HG03558 (cell line): ENCODE data around the gene ABLIM1.

Experiments
- ATAC-seq: cut with Tn5 transposase; IDR thresholded peaks from one replicate; pipeline ENCODE4 v1.9.1; 2021; ENCODE audit warnings: moderate number of reproducible peaks; ENCODE audit not compliant: unreplicated experiment; ENCODE audit errors: extremely low read depth

The ABLIM1 gene

GRCh38 chr10:114526504-114527238 is 131.4 kb downstream of the ABLIM1 start:
- ATAC-seq: peak; percentile 90

- ATAC-seq: peak; percentile 22
Observed at GRCh38 chr10:114526126-114526503, 132.0 kb downstream of the ABLIM1 start.

GRCh38 chr10:114525368-114525949 is 132.6 kb downstream of the ABLIM1 start:
- no peak for ATAC-seq

GRCh38 chr10:114523876-114524275 is 134.2 kb downstream of the ABLIM1 start:
- ATAC-seq: no peak

GRCh38 chr10:114521255-114521654 is 136.8 kb downstream of the ABLIM1 start:
- no peak for ATAC-seq

- no peak for ATAC-seq
Observed at GRCh38 chr10:114520453-114520852, 137.6 kb downstream of the ABLIM1 start.

- ATAC-seq: no peak
Observed at GRCh38 chr10:114519756-114520293, 138.2 kb downstream of the ABLIM1 start.

GRCh38 chr10:114519306-114519669 is 138.8 kb downstream of the ABLIM1 start:
- no peak for ATAC-seq

GRCh38 chr10:114518401-114519305 is 139.4 kb downstream of the ABLIM1 start:
- no peak for ATAC-seq

- ATAC-seq: no peak
Observed at GRCh38 chr10:114517368-114518250, 140.5 kb downstream of the ABLIM1 start.

GRCh38 chr10:114516356-114516755 is 141.7 kb downstream of the ABLIM1 start:
- ATAC-seq: no peak

GRCh38 chr10:114515298-114515914 is 142.7 kb downstream of the ABLIM1 start:
- ATAC-seq: no peak

- no peak for ATAC-seq
Observed at GRCh38 chr10:114513381-114513792, 144.7 kb downstream of the ABLIM1 start.

GRCh38 chr10:114511881-114512280 is 146.2 kb downstream of the ABLIM1 start:
- no peak for ATAC-seq

- no peak for ATAC-seq
Observed at GRCh38 chr10:114508376-114508775, 149.7 kb downstream of the ABLIM1 start.

GRCh38 chr10:114507449-114507848 is 150.6 kb downstream of the ABLIM1 start:
- ATAC-seq: no peak

GRCh38 chr10:114506871-114507385 is 151.1 kb downstream of the ABLIM1 start:
- ATAC-seq: no peak

- ATAC-seq: no peak
Observed at GRCh38 chr10:114504769-114505579, 153.1 kb downstream of the ABLIM1 start.
